ENCODE results near the gene AK9. TPM values are rescaled to one million over a fixed set of nuclear protein-coding genes. Genes with fewer than 3 reads are reported as not detected.

Gene AK9
- total and polyA plus RNA-seq, 2 of the 8 experiments (the other 6 are each of a cell fraction or from before 2014, with no cell fraction given): 1.8 to 2.2 TPM

DNA sequence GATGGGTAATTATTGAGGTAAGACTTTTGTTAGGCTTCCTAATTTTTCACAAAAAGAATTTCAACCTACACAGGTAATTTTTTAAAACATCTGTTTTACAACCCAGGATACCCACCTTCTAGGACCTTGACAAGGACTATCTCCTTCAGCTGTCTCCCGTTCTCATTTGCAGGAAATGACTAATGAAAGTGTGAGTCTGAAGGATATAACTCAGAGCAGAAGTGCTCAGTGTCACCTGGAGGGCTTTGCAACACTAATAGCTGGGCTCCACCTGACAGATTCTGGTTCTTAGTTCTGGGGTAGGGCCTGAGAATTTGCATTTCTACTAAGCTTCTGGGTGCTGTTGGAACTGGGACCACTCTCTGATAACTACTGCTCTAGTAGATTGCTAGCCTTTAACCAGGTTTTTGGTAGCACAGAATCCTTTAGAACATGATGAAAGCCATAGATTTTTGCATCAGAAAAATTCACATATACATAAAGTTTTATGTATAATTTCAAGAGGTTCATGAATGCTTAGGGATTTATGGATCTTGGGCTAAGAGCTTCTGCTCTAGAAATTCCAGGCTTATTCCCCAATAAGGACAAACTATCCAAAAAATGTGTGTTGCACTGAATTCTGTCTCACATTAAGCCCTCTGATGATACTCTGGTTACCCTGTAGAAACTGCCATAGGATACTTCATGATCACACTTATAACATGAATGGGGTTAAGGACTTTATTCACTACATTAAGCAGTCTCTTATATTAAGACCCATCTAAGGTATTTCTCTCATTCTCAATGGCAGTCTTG is 30.3 kb downstream of the AK9 start:
- no peak overlapping the region for H3K9ac ChIP-seq (replicated peaks in 1 of 4; ENCODE audit: extremely low read depth in 1 of 4, low read depth in 3 of 4, low read length in 3 of 4)
- no peak overlapping the region for H2BK12ac ChIP-seq (ENCODE audit: low read depth, low read length)
- no peaks in the 10 kb centered on the region for H3K27me3 ChIP-seq (replicated peaks in 1 of 4; ENCODE audit: control insufficient read depth in 3 of 4, extremely low read depth in 1 of 4, insufficient read depth in 3 of 4, low read length in 3 of 4)
- no peaks in the 10 kb centered on the region for H4K20me1 ChIP-seq (replicated peaks in 1 of 2; ENCODE audit: control insufficient read depth in 1 of 2, insufficient read depth in 2 of 2, low read length in 2 of 2)
- no peak overlapping the region for H3K56ac ChIP-seq (replicated peaks; ENCODE audit: insufficient read length, low read depth, low read length)
- WGBS, 2 experiments (ENCODE audit: extremely low coverage in 1 of 2, insufficient coverage in 1 of 2, insufficient read length in 1 of 2, insufficient replicate concordance in 2 of 2, low coverage in 1 of 2, low lambda C conversion rate in 2 of 2, missing lambda C conversion rate in 1 of 2): 76% methylated on average over 1 of the region's 1 CpG; no CpG with 5 or more reads in 1 of the 2 experiments
- H3K79me2 ChIP-seq (ENCODE audit: control insufficient read depth in 1 of 2, insufficient read depth in 2 of 2, low read length in 2 of 2): no peaks in the 10 kb centered on the region
- ChIA-PET CTCF (ENCODE audit: partially characterized antibody) (interaction anchor here (0.6 kb wide), 1 partner anchor 45 kb away, joined by 3 read pairs; no protein-coding TSS in a partner anchor), POLR2A (ENCODE audit: partially characterized antibody) (no interaction called here)
- FAIRE-seq (no peak), DNase-seq (ENCODE audit: low read depth in 1 of 2, low spot score in 2 of 2) (no peak)
- no peak overlapping the region for H3K23ac ChIP-seq (ENCODE audit: insufficient read length)
- H3K4ac ChIP-seq (replicated peaks; ENCODE audit: insufficient read length, low read depth, low read length): no peak overlapping the region
- H3K4me2 ChIP-seq (ENCODE audit: insufficient read depth in 1 of 2, low read depth in 2 of 2, low read length in 2 of 2): no peak overlapping the region
- no peak overlapping the region for H4K5ac ChIP-seq (ENCODE audit: insufficient read length, low read depth, low read length)
- no peaks in the 10 kb centered on the region for H3K36me3 ChIP-seq (ENCODE audit: control insufficient read depth in 2 of 4, insufficient read depth in 4 of 4, low read length in 3 of 4)
- H4K8ac ChIP-seq (ENCODE audit: extremely low read depth, insufficient read depth, low read length): no peak overlapping the region
- no peak overlapping the region for H3K27ac ChIP-seq (ENCODE audit: low read depth, low read length)
- no peak overlapping the region for H2BK15ac ChIP-seq (ENCODE audit: low read length)
- H3K79me1 ChIP-seq (ENCODE audit: low read depth, low read length): no peaks in the 10 kb centered on the region
- no peaks in the 10 kb centered on the region for H3K4me1 ChIP-seq (replicated peaks in 1 of 4; ENCODE audit: control insufficient read depth in 3 of 4, insufficient read depth in 4 of 4, low read length in 3 of 4)
- no peak overlapping the region for H4K91ac ChIP-seq (replicated peaks; ENCODE audit: insufficient read length, low read length)
- H2AFZ ChIP-seq (ENCODE audit: low read length): no peak overlapping the region
- H2AK5ac ChIP-seq (ENCODE audit: low read depth, low read length): no peak overlapping the region
- no peak overlapping the region for H2BK5ac ChIP-seq (ENCODE audit: low read depth, low read length)
- no peaks in the 10 kb centered on the region for H3K23me2 ChIP-seq (ENCODE audit: low read depth, low read length)
- no peak overlapping the region for H3K4me3 ChIP-seq (ENCODE audit: extremely low read depth in 1 of 4, insufficient read depth in 2 of 4, low read depth in 3 of 4, low read length in 4 of 4)
- H2BK120ac ChIP-seq (replicated peaks; ENCODE audit: low read depth, low read length): no peak overlapping the region
- H3K18ac ChIP-seq (ENCODE audit: extremely low read depth, low read length): no peak overlapping the region
- no peak for TF ChIP-seq NRF1 (IDR thresholded peaks at IDR 0.05; ENCODE audit: low read depth, low read length)
- TF ChIP-seq KDM1A (IDR thresholded peaks at IDR 0.05; ENCODE audit: borderline replicate concordance, low read length): no peak
- TF ChIP-seq SP4 (IDR thresholded peaks at IDR 0.05; ENCODE audit: low read length): no peak
- H3K9me3 ChIP-seq (ENCODE audit: insufficient read depth in 2 of 2, low read depth in 1 of 2, low read length in 1 of 2): no peaks in the 10 kb centered on the region
- H2BK20ac ChIP-seq (ENCODE audit: low read length): no peak overlapping the region
- H3K14ac ChIP-seq (ENCODE audit: insufficient read length): no peak overlapping the region
